Liver (tissue), 9 donors: ENCODE results near the gene KCNMB1. TPM values are rescaled to one million over a fixed set of nuclear protein-coding genes. Genes with fewer than 3 reads are reported as not detected.

Experiments
- DNase-seq: peaks from one replicate; pipeline ENCODE4 v3.0.0-alpha.2; 2017; ENCODE audit warnings: low spot score
- H3K27ac ChIP-seq, 2 donors: one replicate each; pipeline ENCODE4 v1.7.0; 2013; ENCODE audit warnings: inconsistent platforms in 2 of 2, low read length in 2 of 2, control low read depth in 1 of 2, low read depth in 1 of 2, mild to moderate bottlenecking in 1 of 2
- H3K27me3 ChIP-seq, 4 donors: one replicate each; pipeline versions ENCODE4 v1.6.1 to v1.7.0; 2013; ENCODE audit warnings: low read length in 3 of 4, inconsistent platforms in 1 of 4, mild to moderate bottlenecking in 1 of 4, moderate library complexity in 1 of 4; ENCODE audit not compliant: control insufficient read depth in 4 of 4, insufficient read depth in 4 of 4
- H3K36me3 ChIP-seq, 4 donors: one replicate each; pipeline versions ENCODE4 v1.6.1 to v1.7.0; 2013; ENCODE audit warnings: low read length in 3 of 4, mild to moderate bottlenecking in 3 of 4, low read depth in 1 of 4, moderate library complexity in 1 of 4; ENCODE audit not compliant: control insufficient read depth in 4 of 4, insufficient read depth in 3 of 4
- H3K4me1 ChIP-seq, 4 donors: one replicate each; pipeline versions ENCODE4 v1.6.1 to v1.7.0; 2013; ENCODE audit warnings: low read length in 3 of 4, mild to moderate bottlenecking in 3 of 4, moderate library complexity in 1 of 4; ENCODE audit not compliant: control insufficient read depth in 4 of 4, insufficient read depth in 4 of 4
- H3K4me3 ChIP-seq, 3 donors: one replicate each; pipeline versions ENCODE4 v1.6.1 to v1.7.0; 2013; ENCODE audit warnings: low read length in 3 of 3, control low read depth in 1 of 3, low read depth in 1 of 3, mild to moderate bottlenecking in 1 of 3
- H3K9ac ChIP-seq, 2 donors: one replicate each; pipeline ENCODE4 v1.7.0; 2013; ENCODE audit warnings: low read length in 2 of 2, mild to moderate bottlenecking in 2 of 2, moderate library complexity in 2 of 2, control low read depth in 1 of 2, low read depth in 1 of 2
- H3K9me3 ChIP-seq, 4 donors: one replicate each; pipeline versions ENCODE4 v1.6.1 to v1.7.0; 2013; ENCODE audit warnings: low read length in 3 of 4; ENCODE audit not compliant: control insufficient read depth in 4 of 4
- ATF3 ChIP-seq: IDR thresholded peaks from 2 replicates; pipeline ENCODE4 v1.6.1; 2016; ENCODE audit warnings: antibody characterized with exemption
- CTCF ChIP-seq: fragments of 150-350 bp; IDR thresholded peaks from 2 replicates; pipeline ENCODE4 v1.5.1; 2017; ENCODE audit warnings: improper control_type of control experiment, low read depth, low read length; ENCODE audit not compliant: missing input control
- EGR1 ChIP-seq, 2 donors: IDR thresholded peaks; 2 replicates each; pipeline ENCODE4 v1.6.1; 2016 to 2018; ENCODE audit warnings: antibody characterized with exemption in 2 of 2, low read depth in 2 of 2
- FOXA1 ChIP-seq: IDR thresholded peaks from 2 replicates; pipeline ENCODE4 v1.6.1; 2016; ENCODE audit warnings: antibody characterized with exemption
- FOXA2 ChIP-seq: IDR thresholded peaks from 2 replicates; pipeline ENCODE4 v1.6.1; 2016; ENCODE audit warnings: antibody characterized with exemption
- GABPA ChIP-seq, 2 donors: IDR thresholded peaks in 1 of 2; conservative IDR thresholded peaks in 1 of 2; 2 replicates each; pipeline ENCODE4 v1.6.1; 2016; ENCODE audit warnings: antibody characterized with exemption in 2 of 2, mild to moderate bottlenecking in 1 of 2, moderate library complexity in 1 of 2
- HNF4A ChIP-seq, 2 donors: conservative IDR thresholded peaks; 2 replicates each; pipeline ENCODE4 v1.6.1; 2016; ENCODE audit warnings: antibody characterized with exemption in 2 of 2, mild to moderate bottlenecking in 2 of 2
- HNF4G ChIP-seq: IDR thresholded peaks from 2 replicates; pipeline ENCODE4 v1.6.1; 2016; ENCODE audit warnings: antibody characterized with exemption
- JUND ChIP-seq, 2 donors: IDR thresholded peaks; 2 replicates each; pipeline ENCODE4 v1.6.1; 2016; ENCODE audit warnings: antibody characterized with exemption in 2 of 2
- MAX ChIP-seq: IDR thresholded peaks from 2 replicates; pipeline ENCODE4 v1.6.1; 2016; ENCODE audit warnings: antibody characterized with exemption
- NR2F2 ChIP-seq: IDR thresholded peaks from 2 replicates; pipeline ENCODE4 v1.6.1; 2016; ENCODE audit warnings: antibody characterized with exemption
- RAD21 ChIP-seq, 2 donors: IDR thresholded peaks; 2 replicates each; pipeline ENCODE4 v1.6.1; 2016; ENCODE audit warnings: antibody characterized with exemption in 2 of 2, mild to moderate bottlenecking in 2 of 2
- RXRA ChIP-seq, 2 donors: IDR thresholded peaks; 2 replicates each; pipeline ENCODE4 v1.6.1; 2017 to 2018; ENCODE audit warnings: antibody characterized with exemption in 2 of 2, mild to moderate bottlenecking in 1 of 2
- SP1 ChIP-seq: IDR thresholded peaks from 2 replicates; pipeline ENCODE4 v1.6.1; 2018; ENCODE audit warnings: antibody characterized with exemption, mild to moderate bottlenecking
- TAF1 ChIP-seq: conservative IDR thresholded peaks from 2 replicates; pipeline ENCODE4 v1.6.1; 2016; ENCODE audit warnings: antibody characterized with exemption, mild to moderate bottlenecking
- YY1 ChIP-seq: IDR thresholded peaks from 2 replicates; pipeline ENCODE4 v1.6.1; 2016; ENCODE audit warnings: antibody characterized with exemption, mild to moderate bottlenecking
- WGBS: extraction: QIAGEN DNeasy Blood & Tissue Kit; methylation state at CpG from one replicate; pipeline ENCODE4 v1.1.7; 2013; 5-methylcytosine and 5-hydroxymethylcytosine counted together
- polyA plus RNA-seq, 2 donors: library from polyadenylated mRNA; stranded (reverse) in 1 of 2; unstranded in 1 of 2; fragments of 200-250 nt in 1 of 2; fragments of >200 nt in 1 of 2; fragmentation: Nextera tagmentation in 1 of 2; extraction: Ambion mirVana in 1 of 2; gene quantifications; one replicate each; pipeline versions ENCODE4 v1.2.1 to v1.2.3, GENCODE V29; 2013 to 2015
- total RNA-seq, 2 donors: library from RNA; depleted of rRNA; stranded (reverse); fragments of >200 nt; gene quantifications; one replicate each; pipeline ENCODE4 v1.2.3, GENCODE V29; 2014
- TF ChIP-seq, protein P1 (sequence below): IDR thresholded peaks from 2 replicates; pipeline ENCODE4 v1.6.1; 2016; ENCODE audit warnings: antibody characterized with exemption, mild to moderate bottlenecking
- TF ChIP-seq, protein P2 (sequence below): IDR thresholded peaks from 2 replicates; pipeline ENCODE4 v1.6.1; 2016; ENCODE audit warnings: antibody characterized with exemption
- donor health status: healthy.
- donor health status: healthy.
- donor health status: healthy.
- donor health status: healthy.
- donor health status: healthy.

KCNMB1 gene
- total and polyA plus RNA-seq, 4 donors: 0.04 to 0.31 (median 0.20) TPM

- WGBS: 75% methylated on average over 7 of the region's 7 CpGs
- no peak overlapping the region for H3K27ac ChIP-seq
- no peak for DNase-seq
- H3K9ac ChIP-seq: no peak overlapping the region
- no peak overlapping the region for H3K4me3 ChIP-seq
- H3K9me3 ChIP-seq: no peaks in the 10 kb centered on the region
- H3K36me3 ChIP-seq: no peaks in the 10 kb centered on the region
- no peak for TF ChIP-seq TAF1
- no peak for TF ChIP-seq YY1
- no peak for TF ChIP-seq EGR1 (IDR thresholded peaks at IDR 0.05; ENCODE audit: low read depth in 2 of 2)
- no peak for TF ChIP-seq HNF4G
- no peak for TF ChIP-seq RXRA (IDR thresholded peaks at IDR 0.05)
- TF ChIP-seq SP1: no peak
- TF ChIP-seq FOXA2: no peak
- no peak for TF ChIP-seq FOXA1
- no peak for TF ChIP-seq ATF3
- TF ChIP-seq, protein P1, sequence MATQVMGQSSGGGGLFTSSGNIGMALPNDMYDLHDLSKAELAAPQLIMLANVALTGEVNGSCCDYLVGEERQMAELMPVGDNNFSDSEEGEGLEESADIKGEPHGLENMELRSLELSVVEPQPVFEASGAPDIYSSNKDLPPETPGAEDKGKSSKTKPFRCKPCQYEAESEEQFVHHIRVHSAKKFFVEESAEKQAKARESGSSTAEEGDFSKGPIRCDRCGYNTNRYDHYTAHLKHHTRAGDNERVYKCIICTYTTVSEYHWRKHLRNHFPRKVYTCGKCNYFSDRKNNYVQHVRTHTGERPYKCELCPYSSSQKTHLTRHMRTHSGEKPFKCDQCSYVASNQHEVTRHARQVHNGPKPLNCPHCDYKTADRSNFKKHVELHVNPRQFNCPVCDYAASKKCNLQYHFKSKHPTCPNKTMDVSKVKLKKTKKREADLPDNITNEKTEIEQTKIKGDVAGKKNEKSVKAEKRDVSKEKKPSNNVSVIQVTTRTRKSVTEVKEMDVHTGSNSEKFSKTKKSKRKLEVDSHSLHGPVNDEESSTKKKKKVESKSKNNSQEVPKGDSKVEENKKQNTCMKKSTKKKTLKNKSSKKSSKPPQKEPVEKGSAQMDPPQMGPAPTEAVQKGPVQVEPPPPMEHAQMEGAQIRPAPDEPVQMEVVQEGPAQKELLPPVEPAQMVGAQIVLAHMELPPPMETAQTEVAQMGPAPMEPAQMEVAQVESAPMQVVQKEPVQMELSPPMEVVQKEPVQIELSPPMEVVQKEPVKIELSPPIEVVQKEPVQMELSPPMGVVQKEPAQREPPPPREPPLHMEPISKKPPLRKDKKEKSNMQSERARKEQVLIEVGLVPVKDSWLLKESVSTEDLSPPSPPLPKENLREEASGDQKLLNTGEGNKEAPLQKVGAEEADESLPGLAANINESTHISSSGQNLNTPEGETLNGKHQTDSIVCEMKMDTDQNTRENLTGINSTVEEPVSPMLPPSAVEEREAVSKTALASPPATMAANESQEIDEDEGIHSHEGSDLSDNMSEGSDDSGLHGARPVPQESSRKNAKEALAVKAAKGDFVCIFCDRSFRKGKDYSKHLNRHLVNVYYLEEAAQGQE: no peak
- TF ChIP-seq NR2F2: no peak
- no peak for TF ChIP-seq GABPA (IDR thresholded peaks at IDR 0.05 in 1 of 2, conservative IDR thresholded peaks at IDR 0.05 in 1 of 2)
- no peak for TF ChIP-seq RAD21 (IDR thresholded peaks at IDR 0.05)
- TF ChIP-seq MAX: no peak
- TF ChIP-seq JUND (IDR thresholded peaks at IDR 0.05): no peak
- TF ChIP-seq HNF4A (conservative IDR thresholded peaks at IDR 0.05): no peak
- TF ChIP-seq, protein P2, sequence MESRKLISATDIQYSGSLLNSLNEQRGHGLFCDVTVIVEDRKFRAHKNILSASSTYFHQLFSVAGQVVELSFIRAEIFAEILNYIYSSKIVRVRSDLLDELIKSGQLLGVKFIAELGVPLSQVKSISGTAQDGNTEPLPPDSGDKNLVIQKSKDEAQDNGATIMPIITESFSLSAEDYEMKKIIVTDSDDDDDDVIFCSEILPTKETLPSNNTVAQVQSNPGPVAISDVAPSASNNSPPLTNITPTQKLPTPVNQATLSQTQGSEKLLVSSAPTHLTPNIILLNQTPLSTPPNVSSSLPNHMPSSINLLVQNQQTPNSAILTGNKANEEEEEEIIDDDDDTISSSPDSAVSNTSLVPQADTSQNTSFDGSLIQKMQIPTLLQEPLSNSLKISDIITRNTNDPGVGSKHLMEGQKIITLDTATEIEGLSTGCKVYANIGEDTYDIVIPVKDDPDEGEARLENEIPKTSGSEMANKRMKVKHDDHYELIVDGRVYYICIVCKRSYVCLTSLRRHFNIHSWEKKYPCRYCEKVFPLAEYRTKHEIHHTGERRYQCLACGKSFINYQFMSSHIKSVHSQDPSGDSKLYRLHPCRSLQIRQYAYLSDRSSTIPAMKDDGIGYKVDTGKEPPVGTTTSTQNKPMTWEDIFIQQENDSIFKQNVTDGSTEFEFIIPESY: no peak
- TF ChIP-seq CTCF: no peak
- H3K27me3 ChIP-seq: peaks cover 0 to 4% (median 0%) of the 10 kb centered on the region in 4 donors
- H3K4me1 ChIP-seq: peaks cover 0 to 4% (median 0%) of the 10 kb centered on the region in 4 donors
Observed at GRCh38 chr5:170423692-170424091, 34.5 kb upstream of the KCNMB1 start.
